Lower leg skin (tissue), 3 donors: ENCODE results near the gene NAV3.

Experiments
- CTCF ChIP-seq, 3 donors: fragments of 450-650 bp; IDR thresholded peaks; one replicate each; pipeline ENCODE4 v1.5.1; 2016; ENCODE audit warnings: antibody characterized with exemption in 3 of 3, mild to moderate bottlenecking in 3 of 3, moderate library complexity in 2 of 3
- POLR2A ChIP-seq, 2 donors: fragments of 450-650 bp; IDR thresholded peaks; one replicate each; pipeline ENCODE4 v1.6.1; 2016 to 2017; ENCODE audit warnings: antibody characterized with exemption in 2 of 2, mild to moderate bottlenecking in 1 of 2, moderate library complexity in 1 of 2

- TF ChIP-seq CTCF (IDR thresholded peaks at IDR 0.05) (no peak), POLR2A (IDR thresholded peaks at IDR 0.05) (no peak)
Measured at GRCh38 chr12:78005094-78005492, 174.4 kb downstream of the NAV3 start.
